Mesendoderm (in vitro differentiated cells): ENCODE results near the gene FABP1.
A peak's percentile ranks its signal among the peaks of the same experiment; 100 is the strongest.

Experiments
- DNase-seq: peaks from one replicate; pipeline ENCODE4 v3.0.0; 2013
- H2AK5ac ChIP-seq: 2 replicates; pipeline ENCODE4 v1.6.1; 2013; ENCODE audit warnings: low read length, inconsistent platforms
- H2BK120ac ChIP-seq: 2 replicates; pipeline ENCODE4 v1.6.1; 2013; ENCODE audit warnings: low read depth, mild to moderate bottlenecking, low read length, moderate library complexity, mixed read lengths
- H2BK15ac ChIP-seq: replicated peaks from 2 replicates; pipeline ENCODE4 v1.6.1; 2013; ENCODE audit warnings: low read depth, mild to moderate bottlenecking, moderate library complexity
- H2BK5ac ChIP-seq: 2 replicates; pipeline ENCODE4 v1.6.1; 2013; ENCODE audit warnings: low read length, inconsistent platforms
- H3K18ac ChIP-seq: 2 replicates; pipeline ENCODE4 v1.6.1; 2013; ENCODE audit warnings: mild to moderate bottlenecking, low read length, mixed read lengths
- H3K23ac ChIP-seq: one replicate; pipeline ENCODE4 v1.6.1; 2013; ENCODE audit warnings: low read length
- H3K27ac ChIP-seq: 2 replicates; pipeline ENCODE4 v1.5.1; 2013; ENCODE audit warnings: low read depth, mild to moderate bottlenecking, inconsistent platforms, low read length, moderate library complexity
- H3K27me3 ChIP-seq: 2 replicates; pipeline ENCODE4 v1.6.1; 2013; ENCODE audit warnings: low read length, control low read depth, mild to moderate bottlenecking, inconsistent platforms; ENCODE audit not compliant: insufficient read depth, poor library complexity
- H3K36me3 ChIP-seq: 2 replicates; pipeline ENCODE4 v1.6.1; 2013; ENCODE audit warnings: low read length, inconsistent platforms; ENCODE audit not compliant: control insufficient read depth, insufficient read depth
- H3K4ac ChIP-seq: one replicate; pipeline ENCODE4 v1.6.1; 2013; ENCODE audit warnings: low read depth, mild to moderate bottlenecking, low read length, moderate library complexity
- H3K4me1 ChIP-seq: 2 replicates; pipeline ENCODE4 v1.6.1; 2013; ENCODE audit warnings: low read depth, low read length, inconsistent platforms; ENCODE audit not compliant: control insufficient read depth
- H3K4me2 ChIP-seq: 2 replicates; pipeline ENCODE4 v1.6.1; 2013; ENCODE audit warnings: low read length
- H3K4me3 ChIP-seq: 2 replicates; pipeline ENCODE4 v1.5.1; 2013; ENCODE audit warnings: mild to moderate bottlenecking, low read length
- H3K56ac ChIP-seq: one replicate; pipeline ENCODE4 v1.6.1; 2013; ENCODE audit warnings: low read length
- H3K79me1 ChIP-seq: 2 replicates; pipeline ENCODE4 v1.6.1; 2013; ENCODE audit warnings: low read length, inconsistent platforms
- H3K79me2 ChIP-seq: 2 replicates; pipeline ENCODE4 v1.6.1; 2013; ENCODE audit warnings: mild to moderate bottlenecking, low read length; ENCODE audit not compliant: control insufficient read depth, insufficient read depth
- H3K9ac ChIP-seq: 2 replicates; pipeline ENCODE4 v1.6.1; 2013; ENCODE audit warnings: low read length, inconsistent platforms
- H4K5ac ChIP-seq: one replicate; pipeline ENCODE4 v1.6.1; 2013; ENCODE audit warnings: low read length
- H4K8ac ChIP-seq: one replicate; pipeline ENCODE4 v1.6.1; 2013; ENCODE audit warnings: low read depth, mild to moderate bottlenecking, control low read depth, low read length, moderate library complexity
- WGBS: extraction: QIAGEN DNeasy Blood & Tissue Kit; methylation state at CpG from one replicate; pipeline ENCODE4 v1.1.7; 2013; ENCODE audit warnings: low lambda C conversion rate, missing lambda C conversion rate; ENCODE audit not compliant: insufficient coverage; ENCODE audit errors: extremely low coverage; 5-methylcytosine and 5-hydroxymethylcytosine counted together

Gene FABP1

DNA sequence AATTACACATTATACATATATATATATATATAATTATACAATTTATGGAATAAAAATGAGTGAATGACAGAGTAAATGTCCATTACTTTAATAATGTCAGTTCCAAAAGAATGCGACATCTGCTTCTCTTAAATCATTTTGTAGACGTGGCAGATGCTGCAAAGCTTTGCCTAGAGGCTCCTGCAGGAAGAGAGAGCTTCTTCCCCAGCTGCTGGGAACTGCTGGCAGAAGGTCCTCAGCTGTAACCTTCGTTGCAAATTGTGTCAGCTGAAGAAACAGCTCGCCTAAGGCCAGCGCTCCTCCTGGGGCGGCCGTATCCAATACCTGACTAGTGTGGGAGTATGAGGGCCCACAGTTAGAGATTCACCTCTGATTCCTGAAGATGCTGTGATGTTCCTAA is 32.7 kb upstream of the FABP1 start:
- H3K4me2 ChIP-seq, result no peak overlapping the region
- H3K4me3 ChIP-seq, result no peak overlapping the region
- no peak overlapping the region for H4K5ac ChIP-seq
- WGBS, result no CpG with 5 or more reads among the region's 7 CpGs
- no peak overlapping the region for H2BK15ac ChIP-seq
- no peaks in the 10 kb centered on the region for H3K27me3 ChIP-seq
- no peaks in the 10 kb centered on the region for H3K4me1 ChIP-seq
- H3K56ac ChIP-seq, result no peak overlapping the region
- H3K27ac ChIP-seq, result no peak overlapping the region
- H4K8ac ChIP-seq, result no peak overlapping the region
- H2BK5ac ChIP-seq, result no peak overlapping the region
- H2AK5ac ChIP-seq, result no peak overlapping the region
- no peaks in the 10 kb centered on the region for H3K79me2 ChIP-seq
- H3K36me3 ChIP-seq, result no peaks in the 10 kb centered on the region
- no peak overlapping the region for H3K9ac ChIP-seq
- H3K23ac ChIP-seq, result no peak overlapping the region
- no peaks in the 10 kb centered on the region for H3K79me1 ChIP-seq
- H2BK120ac ChIP-seq, result no peak overlapping the region
- no peak overlapping the region for H3K18ac ChIP-seq
- DNase-seq, result no peak
- H3K4ac ChIP-seq, result no peak overlapping the region

DNA sequence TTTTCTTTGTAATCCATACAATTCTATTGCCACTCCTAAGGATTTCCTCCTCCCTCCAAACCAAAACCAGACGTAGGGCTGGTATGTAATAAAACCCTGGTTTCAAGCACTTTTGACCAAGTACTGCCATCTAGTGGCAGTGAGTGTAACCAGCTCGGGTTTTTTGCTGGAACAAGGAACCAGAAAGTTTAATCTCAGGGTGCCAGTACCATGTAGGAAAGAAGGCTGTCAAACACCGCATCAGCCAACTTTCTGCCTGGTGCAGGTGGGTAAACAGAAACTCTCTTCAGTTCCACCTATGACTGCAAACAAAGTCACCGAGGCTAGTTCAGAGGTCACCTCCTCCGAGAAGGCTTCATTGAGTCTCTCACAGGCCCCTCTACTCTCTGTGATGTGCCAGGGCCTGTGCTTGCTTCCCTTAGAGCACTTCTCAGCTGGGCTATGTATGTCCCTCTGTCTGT is 32.1 kb upstream of the FABP1 start:
- Histone ChIP-seq H3K27ac (no peak overlapping the region), H3K4me2 (no peak overlapping the region), H4K8ac (no peak overlapping the region), H3K27me3 (no peaks in the 10 kb centered on the region), H3K18ac (no peak overlapping the region), H3K36me3 (no peaks in the 10 kb centered on the region), H3K4me3 (no peak overlapping the region), H3K79me1 (no peaks in the 10 kb centered on the region), H2BK15ac (no peak overlapping the region), H3K9ac (no peak overlapping the region), H3K23ac (no peak overlapping the region), H3K4ac (no peak overlapping the region), H3K79me2 (no peaks in the 10 kb centered on the region), H3K4me1 (no peaks in the 10 kb centered on the region), H2BK5ac (no peak overlapping the region), H3K56ac (no peak overlapping the region), H2BK120ac (no peak overlapping the region), H4K5ac (no peak overlapping the region), H2AK5ac (no peak overlapping the region)
- peak; percentile 78 for DNase-seq
- no CpG with 5 or more reads among the region's 5 CpGs for WGBS

DNA sequence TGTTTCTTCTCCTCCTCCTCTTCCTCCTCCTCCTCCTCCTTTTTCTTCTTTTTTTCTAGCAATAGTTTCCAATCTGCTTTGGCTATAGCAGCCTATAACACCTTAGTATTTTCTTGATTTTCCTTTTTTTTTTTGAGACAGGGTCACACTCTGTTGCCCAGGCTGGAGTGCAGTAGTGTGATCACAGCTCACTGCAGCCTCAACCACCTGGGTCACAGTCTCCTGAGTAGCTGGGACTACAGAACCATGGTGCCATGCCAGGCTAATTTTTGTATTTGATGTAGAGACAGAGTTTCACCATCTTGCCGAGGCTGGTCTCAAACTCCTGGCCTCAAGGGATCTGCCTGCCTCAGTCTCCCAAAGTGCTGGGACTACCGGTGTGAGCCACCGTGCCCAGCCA is 31.6 kb upstream of the FABP1 start:
- no peak for DNase-seq
- Histone ChIP-seq H3K27me3 (no peaks in the 10 kb centered on the region), H3K4me3 (no peak overlapping the region), H3K4me2 (no peak overlapping the region), H2BK5ac (no peak overlapping the region), H3K23ac (no peak overlapping the region), H3K18ac (no peak overlapping the region), H2BK15ac (no peak overlapping the region), H3K56ac (no peak overlapping the region), H3K79me1 (no peaks in the 10 kb centered on the region), H3K27ac (no peak overlapping the region), H2AK5ac (no peak overlapping the region), H4K8ac (no peak overlapping the region), H4K5ac (no peak overlapping the region), H3K79me2 (no peaks in the 10 kb centered on the region), H3K9ac (no peak overlapping the region), H2BK120ac (no peak overlapping the region), H3K4ac (no peak overlapping the region), H3K4me1 (no peaks in the 10 kb centered on the region), H3K36me3 (no peaks in the 10 kb centered on the region)
- no CpG with 5 or more reads among the region's 3 CpGs for WGBS

DNA sequence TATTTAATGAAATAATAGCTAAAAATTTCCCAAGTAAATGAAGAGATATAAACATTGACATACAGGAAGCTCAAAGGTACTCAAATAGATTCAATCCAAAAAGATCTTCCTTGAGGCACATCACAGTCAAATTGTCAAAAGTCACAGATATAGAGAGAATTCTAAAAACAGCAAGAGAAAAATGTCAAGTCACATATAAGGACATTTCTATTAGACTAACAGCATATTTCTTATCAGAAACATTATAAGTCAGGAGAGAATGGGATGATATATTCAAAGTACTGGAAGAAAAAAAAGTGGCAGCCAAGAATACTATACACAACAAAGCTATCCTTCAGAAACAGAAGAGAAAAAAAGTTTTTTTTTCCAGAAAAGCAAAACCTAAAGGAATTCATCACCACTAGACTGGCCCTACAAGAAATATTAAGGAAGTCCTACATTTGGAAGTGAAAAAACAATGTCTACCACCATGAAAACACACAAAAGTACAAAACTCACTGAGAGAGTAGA is 21.1 kb upstream of the FABP1 start:
- Histone ChIP-seq H4K5ac (no peak overlapping the region), H3K36me3 (no peaks in the 10 kb centered on the region), H3K23ac (no peak overlapping the region), H3K9ac (no peak overlapping the region), H2BK15ac (no peak overlapping the region), H2BK5ac (no peak overlapping the region), H3K4me3 (no peak overlapping the region), H3K4me1 (no peaks in the 10 kb centered on the region), H2BK120ac (no peak overlapping the region), H3K56ac (no peak overlapping the region), H3K4ac (no peak overlapping the region), H2AK5ac (no peak overlapping the region), H3K79me2 (no peaks in the 10 kb centered on the region), H3K27ac (no peak overlapping the region), H3K18ac (no peak overlapping the region), H3K79me1 (no peaks in the 10 kb centered on the region), H3K27me3 (peaks cover 2% of the 10 kb centered on the region), H4K8ac (no peak overlapping the region), H3K4me2 (no peak overlapping the region)
- DNase-seq, result no peak

DNA sequence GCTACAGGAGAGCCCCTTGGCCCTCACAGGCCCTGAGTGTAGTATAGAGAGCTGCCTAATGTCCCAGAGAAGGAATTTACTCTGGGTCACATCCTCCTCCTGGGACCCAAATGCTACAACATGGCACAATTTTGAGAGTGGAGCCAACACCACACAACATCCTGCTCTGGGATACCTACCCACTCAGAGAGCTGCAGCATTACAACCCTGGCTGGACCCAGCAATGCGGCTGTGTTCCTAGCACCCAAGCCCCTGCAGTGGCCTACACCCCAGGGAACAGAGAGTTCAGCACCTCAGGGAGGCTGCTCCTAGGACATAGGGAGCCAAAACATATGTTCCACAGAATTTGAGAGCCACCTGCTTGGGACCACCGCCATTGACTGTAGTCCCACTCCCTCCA is 19.3 kb upstream of the FABP1 start:
- no peak overlapping the region for H3K4me2 ChIP-seq
- peaks cover 2% of the 10 kb centered on the region for H3K27me3 ChIP-seq

DNA sequence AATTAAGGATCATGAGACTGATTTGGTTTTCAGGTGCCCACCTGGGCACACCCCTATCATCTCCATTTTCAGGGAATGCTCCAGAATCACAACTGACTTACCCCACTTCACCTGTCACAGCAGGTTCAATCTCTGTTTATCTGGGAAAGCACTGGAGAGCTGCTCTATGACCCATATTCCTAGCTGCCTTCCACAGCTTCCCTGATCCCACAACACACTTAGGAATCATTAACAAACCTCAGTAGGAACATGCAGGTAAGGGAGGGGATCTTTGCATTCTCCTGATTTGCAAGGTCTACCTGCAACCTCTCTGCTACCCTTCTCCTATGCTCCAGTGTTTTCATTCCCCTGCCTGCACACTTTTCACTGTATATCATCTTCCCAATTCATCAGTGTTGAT is 18.7 kb upstream of the FABP1 start:
- H3K9ac ChIP-seq, result no peak overlapping the region
- H3K27me3 ChIP-seq, result peaks cover 2% of the 10 kb centered on the region
- no peak overlapping the region for H3K18ac ChIP-seq
- H3K23ac ChIP-seq, result no peak overlapping the region
- no peak overlapping the region for H3K4me3 ChIP-seq
- no peak overlapping the region for H2BK15ac ChIP-seq
- H3K4me2 ChIP-seq, result no peak overlapping the region
- H3K56ac ChIP-seq, result no peak overlapping the region
- H3K79me1 ChIP-seq, result no peaks in the 10 kb centered on the region
- H4K8ac ChIP-seq, result no peak overlapping the region
- no peak overlapping the region for H2BK5ac ChIP-seq
- no peak overlapping the region for H3K27ac ChIP-seq
- no peak overlapping the region for H2BK120ac ChIP-seq
- H4K5ac ChIP-seq, result no peak overlapping the region
- no peaks in the 10 kb centered on the region for H3K4me1 ChIP-seq
- no peak for DNase-seq
- H3K36me3 ChIP-seq, result no peaks in the 10 kb centered on the region
- no peak overlapping the region for H3K4ac ChIP-seq
- no peak overlapping the region for H2AK5ac ChIP-seq
- H3K79me2 ChIP-seq, result no peaks in the 10 kb centered on the region

More for the DNA sequence above, 19.3 kb upstream of the FABP1 start:
- Histone ChIP-seq H4K8ac (no peak overlapping the region), H3K9ac (no peak overlapping the region), H3K4me1 (no peaks in the 10 kb centered on the region), H4K5ac (no peak overlapping the region), H3K56ac (no peak overlapping the region), H3K79me1 (no peaks in the 10 kb centered on the region), H3K18ac (no peak overlapping the region), H2BK15ac (no peak overlapping the region), H3K4ac (no peak overlapping the region), H3K23ac (no peak overlapping the region), H3K27ac (no peak overlapping the region), H2BK120ac (no peak overlapping the region), H3K36me3 (no peaks in the 10 kb centered on the region), H3K4me3 (no peak overlapping the region), H3K79me2 (no peaks in the 10 kb centered on the region), H2BK5ac (no peak overlapping the region), H2AK5ac (no peak overlapping the region)
- WGBS, result no CpG with 5 or more reads among the region's 2 CpGs
- DNase-seq, result no peak
